ENCODE data around the gene METAP1D.

Gene METAP1D

DNA sequence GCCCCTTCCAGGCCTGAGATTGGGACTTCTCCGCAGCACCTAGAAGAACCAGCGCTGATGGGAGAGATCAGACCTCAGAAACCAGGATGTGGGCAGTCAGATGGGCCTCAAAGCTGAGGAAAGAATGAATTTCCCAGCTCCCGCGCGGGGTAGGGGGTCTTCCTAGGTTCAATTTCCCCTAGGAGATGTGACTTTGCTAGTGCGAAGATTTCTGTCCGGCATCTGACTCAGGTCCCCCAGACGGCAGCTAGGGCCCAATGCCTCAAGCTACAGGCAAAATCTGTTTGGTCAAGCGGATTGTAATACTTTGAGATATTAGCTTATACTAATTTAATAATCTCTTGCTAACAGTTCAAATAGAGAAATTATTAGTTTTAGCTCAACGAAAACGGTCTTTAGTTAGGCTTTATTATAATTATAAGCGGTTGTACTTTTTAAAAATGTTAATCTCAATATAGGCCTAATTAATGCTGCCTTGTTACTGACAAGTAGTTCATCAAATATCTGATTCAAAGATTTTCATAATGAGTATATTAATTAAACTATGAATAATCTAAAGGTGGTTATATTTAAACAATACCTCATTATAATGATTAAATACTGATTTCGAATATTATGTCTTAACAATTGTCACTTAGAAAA lies 91.4 kb downstream of the METAP1D start:
- no peak for DNase-seq
- TF ChIP-seq CTCF (IDR thresholded peaks at IDR 0.05; ENCODE audit: low read depth, low read length, missing control alignments): no peak
- Histone ChIP-seq H3K4me3 (ENCODE audit: low read depth, low read length) (no peak overlapping the region), H3K36me3 (replicated peaks) (no peaks in the 10 kb centered on the region), H3K27ac (no peak overlapping the region), H3K27me3 (replicated peaks) (peaks cover 84% of the 10 kb centered on the region)
- in situ Hi-C loops (cut with HindIII; ENCODE audit: low pct_ligation_motif_present, low sequenced_read_pairs): no loop called here

DNA sequence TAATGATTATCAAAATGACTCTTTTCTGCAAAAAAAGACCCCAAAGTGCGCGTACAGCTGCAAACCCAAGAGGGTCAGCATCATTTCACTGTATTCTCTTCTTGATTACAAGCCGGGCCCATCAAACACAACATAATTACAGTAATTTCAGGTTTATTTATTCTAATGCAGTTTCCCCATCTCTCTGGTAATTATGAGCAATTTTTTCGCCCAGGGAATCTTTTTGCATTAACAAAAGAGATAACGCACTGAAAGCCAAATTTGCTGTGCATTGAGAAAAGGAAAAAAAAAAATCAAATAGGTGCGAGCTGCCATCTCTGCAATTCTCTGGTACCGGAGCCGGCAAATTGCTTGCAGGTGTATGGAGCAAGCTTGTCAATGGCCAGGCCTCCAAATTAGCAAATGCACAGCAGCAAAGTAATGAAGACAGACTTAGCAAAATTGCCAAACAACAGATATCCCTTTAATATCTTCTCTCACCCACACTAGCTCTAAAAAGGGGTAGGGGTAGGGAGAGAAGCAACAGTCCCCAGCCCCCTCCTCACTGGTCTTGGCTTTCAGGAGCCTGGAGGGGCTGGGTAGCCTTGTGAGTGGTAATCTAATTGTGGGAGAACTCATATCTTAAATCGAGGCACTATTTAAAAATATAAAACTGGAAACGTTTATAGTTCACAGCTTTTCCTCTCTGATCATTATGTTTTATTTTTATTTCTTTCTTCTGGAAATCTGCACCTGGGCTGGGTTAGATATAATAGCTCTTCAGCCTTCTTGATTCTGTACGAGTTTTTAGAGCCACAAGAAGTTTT lies 92.2 kb downstream of the METAP1D start:
- TF ChIP-seq CTCF (IDR thresholded peaks at IDR 0.05; ENCODE audit: low read depth, low read length, missing control alignments): no peak
- no peak for DNase-seq
- Histone ChIP-seq H3K4me3 (ENCODE audit: low read depth, low read length) (no peak overlapping the region), H3K27ac (no peak overlapping the region), H3K36me3 (replicated peaks) (no peaks in the 10 kb centered on the region), H3K27me3 (replicated peaks) (peaks cover 75% of the 10 kb centered on the region)
- in situ Hi-C loops (cut with HindIII; ENCODE audit: low pct_ligation_motif_present, low sequenced_read_pairs): no loop called here

DNA sequence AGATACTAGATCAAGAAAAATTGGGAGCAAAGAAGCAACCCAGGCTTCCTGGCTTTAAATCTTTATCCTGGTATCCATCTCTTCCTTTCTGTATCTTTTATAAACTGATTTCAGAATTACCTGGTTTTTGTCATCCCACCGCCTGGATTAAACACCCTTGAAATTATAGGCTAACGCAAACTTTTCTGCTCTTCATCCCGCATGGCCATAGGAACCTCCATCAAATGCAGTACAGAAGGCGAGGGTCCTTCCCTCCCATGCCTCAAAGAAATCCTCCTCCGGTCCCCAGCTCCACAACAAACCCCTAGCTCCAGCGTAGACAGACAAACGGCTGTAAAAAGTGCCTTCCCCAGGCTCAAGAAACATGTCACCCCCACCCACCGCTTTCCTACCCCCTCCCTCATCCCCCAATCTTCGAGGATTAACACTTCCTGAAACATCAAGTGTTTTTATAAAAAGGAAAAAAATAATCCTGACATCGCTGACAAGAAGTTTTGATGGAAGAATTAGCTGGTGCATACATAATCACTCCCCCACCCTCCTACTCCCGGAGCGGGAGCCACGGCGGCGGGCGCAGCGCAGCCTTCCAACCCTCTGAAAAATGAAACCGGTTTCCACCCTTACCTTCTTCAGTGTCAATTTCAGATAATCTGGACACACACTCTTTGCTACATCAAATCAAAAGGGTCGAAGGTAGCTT lies 93.1 kb downstream of the METAP1D start:
- no peak for TF ChIP-seq CTCF (IDR thresholded peaks at IDR 0.05; ENCODE audit: low read depth, low read length, missing control alignments)
- no peak for DNase-seq
- no peak overlapping the region for H3K27ac ChIP-seq

GRCh38 chr2:172093416-172094293 lies 93.9 kb downstream of the METAP1D start:
- no peak for TF ChIP-seq CTCF (IDR thresholded peaks at IDR 0.05; ENCODE audit: low read depth, low read length, missing control alignments)
- H3K27me3 ChIP-seq (replicated peaks): peaks cover 58% of the 10 kb centered on the region
- no peak overlapping the region for H3K4me3 ChIP-seq (ENCODE audit: low read depth, low read length)
- H3K27ac ChIP-seq: no peak overlapping the region
- no peaks in the 10 kb centered on the region for H3K36me3 ChIP-seq (replicated peaks)
- DNase-seq: no peak
- in situ Hi-C loops (cut with HindIII; ENCODE audit: low pct_ligation_motif_present, low sequenced_read_pairs): no loop called here

More for the DNA sequence above, 93.1 kb downstream of the METAP1D start:
- H3K27me3 ChIP-seq (replicated peaks): peaks cover 66% of the 10 kb centered on the region
- H3K36me3 ChIP-seq (replicated peaks): no peaks in the 10 kb centered on the region
- in situ Hi-C loops (cut with HindIII; ENCODE audit: low pct_ligation_motif_present, low sequenced_read_pairs): no loop called here
- no peak overlapping the region for H3K4me3 ChIP-seq (ENCODE audit: low read depth, low read length)

- no peak for TF ChIP-seq CTCF (IDR thresholded peaks at IDR 0.05; ENCODE audit: low read depth, low read length, missing control alignments)
- H3K27ac ChIP-seq: no peak overlapping the region
- peak overlapping the region; percentile 59 for H3K4me3 ChIP-seq (ENCODE audit: low read depth, low read length)
- in situ Hi-C loops (cut with HindIII; ENCODE audit: low pct_ligation_motif_present, low sequenced_read_pairs): no loop called here
- DNase-seq: no peak
- no peaks in the 10 kb centered on the region for H3K36me3 ChIP-seq (replicated peaks)
- H3K27me3 ChIP-seq (replicated peaks): peaks cover 50% of the 10 kb centered on the region
These were observed 94.8 kb downstream of the METAP1D start for GRCh38 chr2:172094294-172095145.
